HepG2 (cell line): ENCODE data around the gene CRAT. TPM values are rescaled to one million over a fixed set of nuclear protein-coding genes. Genes with fewer than 3 reads are reported as not detected.

ENCODE experiments used
- ATAC-seq: fragments of 200-7000 bp; cut with Tn5 transposase; 3 replicates; pipeline ENCODE4 v1.9.1; 2020; ENCODE audit warnings: mild to moderate bottlenecking, moderate library complexity
- BruUV-seq: library from RNA; stranded (reverse); fragments of 400-500 nt; replicated peaks from 2 replicates; lab custom pipeline; 2021; lab: Mats Ljungman, UMichigan
- CTCF ChIA-PET: fragments of 300-600 bp; formaldehyde crosslinking; extraction: SDS; loops from one replicate; lab custom pipeline; 2021; ENCODE audit warnings: low total read pairs, inconsistent platforms, low intra/inter-chr PET ratio; lab: Yijun Ruan, JAX
- POLR2A ChIA-PET: fragments of 350-600 bp; sonication (Branson Sonifier 250); formaldehyde crosslinking; loops from one replicate; lab custom pipeline; 2020; ENCODE audit warnings: antibody characterized with exemption, inconsistent platforms; lab: Yijun Ruan, JAX
- DNase-seq: peaks from one replicate; pipeline ENCODE4 v3.0.0-alpha.2; 2015; ENCODE audit warnings: low spot score
- FAIRE-seq: peaks from 3 replicates; lab custom pipeline; 2011; peaks lifted over from hg19 to GRCh38; lab: Jason Lieb, UNC
- H2AFZ ChIP-seq: one replicate; pipeline ENCODE4 v1.6.1; 2011; ENCODE audit warnings: low read length, inconsistent platforms
- H3K27ac ChIP-seq: fragments of 300-600 bp; 3 replicates; pipeline ENCODE4 v1.8.0; 2011; ENCODE audit warnings: mixed run types, mild to moderate bottlenecking, mixed read lengths, low read length, inconsistent platforms; ENCODE audit not compliant: insufficient read depth; ENCODE audit errors: extremely low read length
- H3K27me3 ChIP-seq, 2 experiments: fragments of 200-600 bp in 1 of 2; 2 replicates in 1 of 2; 3 replicates in 1 of 2; pipeline versions ENCODE4 v1.6.0 to v1.8.0; 2011; ENCODE audit warnings: low read length in 2 of 2, mild to moderate bottlenecking in 2 of 2, moderate library complexity in 2 of 2, inconsistent platforms in 1 of 2; ENCODE audit not compliant: insufficient read depth in 2 of 2, control insufficient read depth in 1 of 2
- H3K36me3 ChIP-seq, 2 experiments: fragments of 200-600 bp in 1 of 2; replicated peaks in 1 of 2; 2 replicates in 1 of 2; 3 replicates in 1 of 2; pipeline versions ENCODE4 v1.5.1 to v1.8.0; 2011; ENCODE audit warnings: low read length in 2 of 2, inconsistent platforms in 1 of 2; ENCODE audit not compliant: insufficient read depth in 2 of 2, control insufficient read depth in 1 of 2
- H3K4me1 ChIP-seq: 2 replicates; pipeline ENCODE4 v1.5.1; 2012; ENCODE audit warnings: low read length, inconsistent platforms; ENCODE audit not compliant: insufficient read depth
- H3K4me2 ChIP-seq: 2 replicates; pipeline ENCODE4 v1.6.0; 2011; ENCODE audit warnings: low read depth, low read length, inconsistent platforms
- H3K4me3 ChIP-seq, 3 experiments: fragments of 200-600 bp in 1 of 3; sonication (generic), shearing (Covaris generic) in 1 of 3; replicated peaks in 1 of 3; 2 replicates each; pipeline ENCODE4 v1.5.1; 2011 to 2016; ENCODE audit warnings: low read length in 3 of 3, inconsistent platforms in 2 of 3, low read depth in 2 of 3, mild to moderate bottlenecking in 2 of 3, control low read depth in 1 of 3, mixed read lengths in 1 of 3; ENCODE audit not compliant: insufficient read depth in 1 of 3
- H3K79me2 ChIP-seq: one replicate; pipeline ENCODE4 v1.6.1; 2011; ENCODE audit warnings: low read length, inconsistent platforms; ENCODE audit not compliant: insufficient read depth
- H3K9ac ChIP-seq: 2 replicates; pipeline ENCODE4 v1.6.0; 2011; ENCODE audit warnings: mild to moderate bottlenecking, low read depth, low read length, inconsistent platforms; ENCODE audit not compliant: insufficient read depth
- H3K9me3 ChIP-seq: 2 replicates; pipeline ENCODE4 v1.5.1; 2012; ENCODE audit warnings: mild to moderate bottlenecking, low read length
- H4K20me1 ChIP-seq: 2 replicates; pipeline ENCODE4 v1.6.0; 2011; ENCODE audit warnings: inconsistent platforms, mild to moderate bottlenecking, low read length, moderate library complexity; ENCODE audit not compliant: insufficient read depth
- ATF3 ChIP-seq: sonication (generic); formaldehyde crosslinking; IDR thresholded peaks from 2 replicates; pipeline ENCODE4 v1.4.0; 2020; ENCODE audit warnings: missing genetic modification reagents
- FOXK1 ChIP-seq: sonication (generic); formaldehyde crosslinking; IDR thresholded peaks from 2 replicates; pipeline ENCODE4 v1.4.0; 2020; ENCODE audit warnings: low read depth, missing genetic modification reagents, borderline replicate concordance
- FOXP4 ChIP-seq: sonication (generic); formaldehyde crosslinking; IDR thresholded peaks from 2 replicates; pipeline ENCODE4 v1.4.0; 2020; ENCODE audit warnings: missing genetic modification reagents
- HOXA5 ChIP-seq: sonication (generic); formaldehyde crosslinking; IDR thresholded peaks from 2 replicates; pipeline ENCODE4 v1.4.0; 2020; ENCODE audit warnings: missing genetic modification reagents
- LRRFIP1 ChIP-seq: sonication (generic); formaldehyde crosslinking; conservative IDR thresholded peaks from 2 replicates; pipeline ENCODE4 v1.4.0; 2020; ENCODE audit warnings: missing genetic modification reagents
- MAFK ChIP-seq, 2 experiments: IDR thresholded peaks in 1 of 2; conservative IDR thresholded peaks in 1 of 2; 2 replicates each; pipeline ENCODE4 v1.6.1; 2011; ENCODE audit warnings: improper control_type of control experiment in 2 of 2, low read length in 2 of 2
- MED13 ChIP-seq: sonication (generic); formaldehyde crosslinking; IDR thresholded peaks from 2 replicates; pipeline ENCODE4 v1.5.0; 2020; ENCODE audit warnings: missing genetic modification reagents
- NFE2L1 ChIP-seq: sonication (generic); formaldehyde crosslinking; IDR thresholded peaks from 2 replicates; pipeline ENCODE4 v1.4.0; 2020; ENCODE audit warnings: missing genetic modification reagents, mild to moderate bottlenecking, borderline replicate concordance
- PBX2 ChIP-seq: IDR thresholded peaks from 2 replicates; pipeline ENCODE4 v1.6.1; 2016; ENCODE audit warnings: control low read depth
- TCF12 ChIP-seq, 2 experiments: fragments of 450-650 bp in 1 of 2; sonication (generic) in 1 of 2; formaldehyde crosslinking in 1 of 2; IDR thresholded peaks; 2 replicates each; pipeline versions ENCODE4 v1.6.1 to v1.8.0; 2017 to 2022; ENCODE audit warnings: antibody characterized with exemption in 1 of 2, mild to moderate bottlenecking in 1 of 2, missing genetic modification reagents in 1 of 2, moderate library complexity in 1 of 2
- ZNF12 ChIP-seq: sonication (generic); formaldehyde crosslinking; IDR thresholded peaks from 2 replicates; pipeline ENCODE4 v1.5.0; 2020; ENCODE audit warnings: missing genetic modification reagents
- ZNF136 ChIP-seq: sonication (generic); formaldehyde crosslinking; IDR thresholded peaks from 2 replicates; pipeline ENCODE4 v1.8.1; 2022; ENCODE audit warnings: low read depth, mild to moderate bottlenecking, moderate library complexity, missing genetic modification reagents
- ZNF446 ChIP-seq: sonication (generic); formaldehyde crosslinking; IDR thresholded peaks from 2 replicates; pipeline ENCODE4 v1.5.0; 2020; ENCODE audit warnings: mild to moderate bottlenecking, missing genetic modification reagents
- ZNF451 ChIP-seq: sonication (generic); formaldehyde crosslinking; IDR thresholded peaks from 2 replicates; pipeline ENCODE4 v1.5.0; 2020; ENCODE audit warnings: mild to moderate bottlenecking, missing genetic modification reagents
- ZNF746 ChIP-seq: sonication (generic); formaldehyde crosslinking; IDR thresholded peaks from 2 replicates; pipeline ENCODE4 v1.8.0; 2022; ENCODE audit warnings: mild to moderate bottlenecking, missing genetic modification reagents
- ZNF766 ChIP-seq: sonication (generic); formaldehyde crosslinking; IDR thresholded peaks from 2 replicates; pipeline ENCODE4 v1.5.0; 2020; ENCODE audit warnings: missing genetic modification reagents, borderline replicate concordance
- ZNF878 ChIP-seq: sonication (generic); formaldehyde crosslinking; IDR thresholded peaks from 2 replicates; pipeline ENCODE4 v1.8.1; 2023; ENCODE audit warnings: mild to moderate bottlenecking, missing genetic modification reagents, moderate library complexity
- WGBS: methylation state at CpG from one replicate; pipeline ENCODE4 v1.1.6; 2017; ENCODE audit warnings: low lambda C conversion rate; 5-methylcytosine and 5-hydroxymethylcytosine counted together
- in situ Hi-C: cut with HindIII; loops from 2 replicates; pipeline ENCODE4 v1.10.0; 2017; ENCODE audit warnings: low pct_unique_long_range_greater_than_20kb; ENCODE audit not compliant: extremely low pct_ligation_motif_present
- intact Hi-C: fragments of 100-400 bp; cut with micrococcal nuclease; formaldehyde crosslinking; loops from one replicate; pipeline ENCODE4 v1.10.0; 2022; ENCODE audit not compliant: unreplicated experiment
- polyA plus RNA-seq, 8 experiments: library from polyadenylated mRNA; depleted of rRNA in 3 of 8; stranded (reverse) in 7 of 8; unstranded in 1 of 8; fragments of >200 nt; fragmentation: Illumina TruSeq in 4 of 8; extraction: Trizol in 4 of 8; gene quantifications; 2 replicates each; pipeline versions ENCODE4 v1.2.1 to v1.2.3, GENCODE V29; 2011 to 2016; ENCODE audit warnings: low read depth in 4 of 8, missing spikeins in 1 of 8, mixed read lengths in 1 of 8; ENCODE audit not compliant: insufficient read depth in 1 of 8
- total RNA-seq, 5 experiments: library from RNA; depleted of rRNA; stranded (reverse); fragments of >200 nt; fragmentation: Illumina TruSeq; extraction: Trizol; gene quantifications; 2 replicates each; pipeline ENCODE4 v1.2.3, GENCODE V29; 2016; ENCODE audit warnings: low read depth in 1 of 5
- TF ChIP-seq, protein P1 (sequence below): sonication (generic); formaldehyde crosslinking; conservative IDR thresholded peaks from 2 replicates; pipeline ENCODE4 v1.8.0; 2022; ENCODE audit warnings: missing genetic modification reagents

Gene CRAT
- total and polyA plus RNA-seq, 2 of the 13 experiments (the other 11 are each of a cell fraction or from before 2014, with no cell fraction given), result 26.1 to 26.6 TPM

DNA sequence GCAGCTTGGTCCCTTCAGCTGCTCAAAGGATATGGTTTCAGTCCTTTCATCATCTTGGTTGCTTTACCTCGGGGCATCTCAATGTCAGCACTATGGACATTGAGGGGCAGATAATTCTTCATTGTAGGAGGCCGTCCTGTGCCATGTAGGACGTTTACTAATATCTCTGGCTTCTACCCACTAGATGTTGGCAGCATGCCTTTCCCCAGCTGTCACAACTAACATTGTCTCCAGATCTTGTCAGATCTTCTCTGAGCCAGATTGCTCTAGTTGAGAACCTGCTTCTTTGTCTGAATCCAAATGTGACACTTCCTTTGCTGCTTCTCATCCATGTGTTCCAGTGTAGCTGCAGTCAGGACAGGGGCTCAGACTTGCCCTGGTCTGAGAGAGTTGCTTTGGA lies 10.9 kb upstream of the CRAT start:
- Histone ChIP-seq H3K27ac (no peak overlapping the region), H2AFZ (no peak overlapping the region), H3K79me2 (peaks cover 25% of the 10 kb centered on the region), H3K4me1 (peaks cover 19% of the 10 kb centered on the region), H3K4me3 (no peak overlapping the region), H3K9ac (no peak overlapping the region), H4K20me1 (no peaks in the 10 kb centered on the region), H3K27me3 (no peaks in the 10 kb centered on the region), H3K4me2 (no peak overlapping the region), H3K36me3 (peaks cover 21 to 53% of the 10 kb centered on the region in 2 experiments; a peak in 4 of 5 replicates), H3K9me3 (no peaks in the 10 kb centered on the region)
- 97% methylated on average over 3 of the region's 3 CpGs for WGBS
- ATAC-seq, result no peak
- no TSS peak for BruUV-seq
- in situ Hi-C loops (no loop called here), intact Hi-C loops (no loop called here)
- CTCF ChIA-PET, result no interaction called here
- no peak for FAIRE-seq
- POLR2A ChIA-PET, result no interaction called here
- DNase-seq, result no peak
- TF ChIP-seq ZNF136 (CRISPR knock-in tag) (no peak), FOXP4 (CRISPR knock-in tag) (no peak), MAFK (conservative IDR thresholded peaks at IDR 0.05 in 1 of 2, IDR thresholded peaks at IDR 0.05 in 1 of 2; ENCODE audit: low read length in 2 of 2) (no peak), ATF3 (CRISPR knock-in tag) (no peak), LRRFIP1 (no peak), ZNF12 (CRISPR knock-in tag) (no peak), PBX2 (no peak), ZNF451 (CRISPR knock-in tag) (no peak), FOXK1 (no peak), TCF12 (IDR thresholded peaks at IDR 0.05) (no peak), TCF12 (CRISPR knock-in tag; IDR thresholded peaks at IDR 0.05) (no peak), ZNF766 (no peak), ZNF446 (no peak), NFE2L1 (no peak), ZNF746 (CRISPR knock-in tag) (no peak), ZNF878 (CRISPR knock-in tag) (no peak), HOXA5 (CRISPR knock-in tag) (no peak), MED13 (CRISPR knock-in tag) (no peak)
- TF ChIP-seq, protein P1, sequence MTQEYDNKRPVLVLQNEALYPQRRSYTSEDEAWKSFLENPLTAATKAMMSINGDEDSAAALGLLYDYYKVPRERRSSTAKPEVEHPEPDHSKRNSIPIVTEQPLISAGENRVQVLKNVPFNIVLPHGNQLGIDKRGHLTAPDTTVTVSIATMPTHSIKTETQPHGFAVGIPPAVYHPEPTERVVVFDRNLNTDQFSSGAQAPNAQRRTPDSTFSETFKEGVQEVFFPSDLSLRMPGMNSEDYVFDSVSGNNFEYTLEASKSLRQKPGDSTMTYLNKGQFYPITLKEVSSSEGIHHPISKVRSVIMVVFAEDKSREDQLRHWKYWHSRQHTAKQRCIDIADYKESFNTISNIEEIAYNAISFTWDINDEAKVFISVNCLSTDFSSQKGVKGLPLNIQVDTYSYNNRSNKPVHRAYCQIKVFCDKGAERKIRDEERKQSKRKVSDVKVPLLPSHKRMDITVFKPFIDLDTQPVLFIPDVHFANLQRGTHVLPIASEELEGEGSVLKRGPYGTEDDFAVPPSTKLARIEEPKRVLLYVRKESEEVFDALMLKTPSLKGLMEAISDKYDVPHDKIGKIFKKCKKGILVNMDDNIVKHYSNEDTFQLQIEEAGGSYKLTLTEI (CRISPR knock-in tag), result no peak
